Measurements from ENCODE around the gene PPP2R5A.
A peak's percentile ranks its signal among the peaks of the same experiment; 100 is the strongest.

PPP2R5A gene

DNA sequence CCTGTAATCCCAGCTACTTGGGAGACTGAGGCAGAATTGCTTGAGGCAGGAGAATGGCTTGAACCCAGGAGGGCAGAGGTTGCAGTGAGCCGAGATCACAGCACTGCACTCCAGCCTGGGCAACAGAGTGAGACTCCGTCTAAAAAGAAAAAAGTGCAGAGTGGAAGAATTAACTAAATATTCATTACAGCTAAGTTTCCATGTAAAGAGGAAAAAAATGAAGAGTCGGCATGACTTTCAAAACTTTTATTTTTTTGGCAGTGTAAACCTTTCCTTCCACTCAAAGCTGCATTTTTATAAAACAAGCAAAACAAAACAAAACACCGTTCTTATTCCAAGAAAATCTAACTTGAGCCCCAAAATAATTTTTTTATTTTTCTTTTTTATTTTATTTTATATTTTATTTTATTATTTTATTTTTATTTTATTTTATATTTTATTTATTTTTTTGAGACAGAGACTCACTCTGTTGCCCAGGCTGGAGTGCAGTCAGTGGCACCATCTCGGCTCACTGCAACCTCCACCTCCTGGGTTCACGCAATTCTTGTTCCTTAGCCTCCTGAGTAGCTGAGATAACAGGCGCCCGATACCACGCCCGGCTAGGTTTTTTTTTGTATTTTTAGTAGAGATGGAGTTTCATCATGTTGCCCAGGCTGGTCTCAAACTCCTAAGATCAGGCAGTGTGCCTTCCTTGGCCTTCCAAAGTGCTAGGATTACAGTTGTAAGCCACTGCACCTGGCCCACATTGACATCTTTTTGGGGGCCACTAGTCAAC is 66.6 kb downstream of the PPP2R5A start:
- DNase-seq (ENCODE audit: low read depth) = no peak
- H3K4me3 ChIP-seq (ENCODE audit: low read depth, low read length) = no peak overlapping the region
- TF ChIP-seq, protein P1, sequence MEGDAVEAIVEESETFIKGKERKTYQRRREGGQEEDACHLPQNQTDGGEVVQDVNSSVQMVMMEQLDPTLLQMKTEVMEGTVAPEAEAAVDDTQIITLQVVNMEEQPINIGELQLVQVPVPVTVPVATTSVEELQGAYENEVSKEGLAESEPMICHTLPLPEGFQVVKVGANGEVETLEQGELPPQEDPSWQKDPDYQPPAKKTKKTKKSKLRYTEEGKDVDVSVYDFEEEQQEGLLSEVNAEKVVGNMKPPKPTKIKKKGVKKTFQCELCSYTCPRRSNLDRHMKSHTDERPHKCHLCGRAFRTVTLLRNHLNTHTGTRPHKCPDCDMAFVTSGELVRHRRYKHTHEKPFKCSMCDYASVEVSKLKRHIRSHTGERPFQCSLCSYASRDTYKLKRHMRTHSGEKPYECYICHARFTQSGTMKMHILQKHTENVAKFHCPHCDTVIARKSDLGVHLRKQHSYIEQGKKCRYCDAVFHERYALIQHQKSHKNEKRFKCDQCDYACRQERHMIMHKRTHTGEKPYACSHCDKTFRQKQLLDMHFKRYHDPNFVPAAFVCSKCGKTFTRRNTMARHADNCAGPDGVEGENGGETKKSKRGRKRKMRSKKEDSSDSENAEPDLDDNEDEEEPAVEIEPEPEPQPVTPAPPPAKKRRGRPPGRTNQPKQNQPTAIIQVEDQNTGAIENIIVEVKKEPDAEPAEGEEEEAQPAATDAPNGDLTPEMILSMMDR (conservative IDR thresholded peaks at IDR 0.05; ENCODE audit: low read depth, low read length) = no peak

DNA sequence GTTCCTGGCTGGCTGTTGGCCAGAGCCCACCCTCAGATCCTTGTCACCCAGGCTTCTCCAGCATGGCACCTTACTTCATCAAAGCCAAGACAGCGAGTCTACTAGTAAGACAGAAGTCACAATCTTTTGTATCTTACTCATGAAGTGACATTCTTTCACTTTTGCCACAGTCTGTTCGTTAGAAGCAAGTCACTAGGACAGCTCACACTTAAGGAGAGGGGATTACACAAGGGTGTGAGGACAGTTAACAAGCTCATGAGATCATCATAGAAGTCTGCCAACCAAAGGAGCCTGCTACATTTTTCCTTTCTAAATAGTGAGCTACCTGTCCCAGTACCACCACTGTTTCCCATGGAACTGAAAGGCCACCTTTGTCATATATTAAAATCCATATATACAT is 68.0 kb downstream of the PPP2R5A start:
- DNase-seq (ENCODE audit: low read depth) = no peak
- H3K4me3 ChIP-seq (ENCODE audit: low read depth, low read length) = no peak overlapping the region
- TF ChIP-seq, protein P1 (conservative IDR thresholded peaks at IDR 0.05; ENCODE audit: low read depth, low read length) = no peak

DNA sequence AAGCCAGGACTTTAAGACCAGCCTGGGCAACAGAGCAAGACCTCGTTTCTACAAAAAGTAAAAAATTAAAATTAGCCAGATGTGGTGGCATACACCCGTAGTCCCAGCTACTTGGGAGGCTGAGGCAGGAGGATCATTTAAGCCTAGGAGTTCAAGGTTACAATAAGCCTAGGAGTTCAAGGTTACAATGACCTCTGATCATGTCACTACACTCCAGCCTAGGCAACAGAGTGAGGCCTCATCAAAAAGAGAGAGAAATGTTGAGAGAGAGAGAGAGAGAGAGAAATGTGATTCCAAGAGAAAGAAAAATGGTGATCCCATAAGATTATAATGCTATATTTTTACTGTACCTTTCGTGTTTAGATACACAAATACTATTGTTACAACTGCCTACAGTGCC is 69.3 kb downstream of the PPP2R5A start:
- H3K4me3 ChIP-seq (ENCODE audit: low read depth, low read length) = no peak overlapping the region
- DNase-seq (ENCODE audit: low read depth) = no peak
- TF ChIP-seq, protein P1 (conservative IDR thresholded peaks at IDR 0.05; ENCODE audit: low read depth, low read length) = no peak

DNA sequence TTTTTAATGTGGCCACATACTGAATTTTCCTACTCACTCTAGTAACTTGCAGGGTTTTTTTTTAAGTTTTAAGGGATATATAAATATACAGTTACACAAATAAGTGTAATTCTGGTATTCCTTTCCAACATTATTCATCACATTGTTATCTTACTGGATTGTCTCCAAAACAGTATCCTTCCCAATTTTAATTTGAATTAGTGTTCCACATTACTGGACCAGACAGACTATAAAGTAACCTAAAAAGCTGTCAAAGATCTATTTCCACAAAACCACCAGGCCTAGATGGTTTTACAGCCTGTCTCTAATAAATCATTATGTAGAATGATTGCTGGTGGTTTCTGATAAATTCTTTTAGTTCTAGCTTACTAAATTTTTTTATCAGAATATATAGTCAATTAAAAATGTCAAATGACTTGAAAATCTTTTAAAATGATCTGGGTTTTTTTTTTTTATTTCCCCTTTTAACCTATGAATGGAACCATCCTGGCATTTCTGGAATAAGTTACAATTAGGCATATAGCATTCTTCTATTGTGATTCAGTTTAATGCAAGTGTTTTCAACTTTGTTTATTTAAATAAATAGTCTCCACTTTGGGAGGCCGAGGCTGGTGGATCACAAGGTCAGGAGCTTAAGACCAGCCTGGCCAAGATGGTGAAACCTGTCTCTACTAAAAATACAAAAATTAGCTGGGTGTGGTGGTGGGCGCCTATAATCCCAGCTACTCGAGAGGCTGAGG is 70.2 kb downstream of the PPP2R5A start:
- no peak for DNase-seq (ENCODE audit: low read depth)
- TF ChIP-seq, protein P1 (conservative IDR thresholded peaks at IDR 0.05; ENCODE audit: low read depth, low read length) = no peak
- H3K4me3 ChIP-seq (ENCODE audit: low read depth, low read length) = no peak overlapping the region

DNA sequence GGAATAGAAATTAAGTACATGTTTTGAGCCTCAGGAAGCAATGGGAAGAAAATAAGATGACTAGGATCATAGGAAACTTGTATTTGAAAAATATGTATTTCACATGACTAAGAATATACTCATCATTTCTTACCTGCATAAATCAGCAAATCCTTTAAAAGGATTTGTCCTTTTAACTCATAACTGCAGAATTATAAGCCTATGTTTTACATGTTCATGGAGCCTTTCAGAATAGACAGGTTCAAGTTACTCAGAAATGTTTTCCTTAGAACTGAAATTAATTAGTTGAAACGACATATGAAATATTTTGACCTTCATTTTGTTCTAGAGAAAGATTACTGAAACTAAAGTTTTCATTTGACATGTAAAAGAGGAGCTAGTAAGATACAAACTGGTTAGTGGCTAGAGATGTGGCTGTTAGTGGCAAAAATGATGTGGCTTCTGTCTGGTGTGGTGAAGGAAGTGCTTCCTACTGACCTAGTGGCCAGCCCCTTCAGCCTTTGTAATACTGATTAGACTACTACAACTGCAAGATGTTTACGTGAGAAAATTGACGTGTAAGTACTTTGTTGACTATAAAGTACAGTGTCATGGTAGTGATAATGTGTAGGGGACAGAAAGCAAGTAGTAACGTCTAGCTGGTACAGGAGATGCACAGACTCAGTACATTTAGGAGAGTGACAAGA is 74.7 kb downstream of the PPP2R5A start:
- H3K4me3 ChIP-seq (ENCODE audit: low read depth, low read length) = no peak overlapping the region
- no peak for DNase-seq (ENCODE audit: low read depth)
- TF ChIP-seq, protein P1 (conservative IDR thresholded peaks at IDR 0.05; ENCODE audit: low read depth, low read length) = no peak

DNA sequence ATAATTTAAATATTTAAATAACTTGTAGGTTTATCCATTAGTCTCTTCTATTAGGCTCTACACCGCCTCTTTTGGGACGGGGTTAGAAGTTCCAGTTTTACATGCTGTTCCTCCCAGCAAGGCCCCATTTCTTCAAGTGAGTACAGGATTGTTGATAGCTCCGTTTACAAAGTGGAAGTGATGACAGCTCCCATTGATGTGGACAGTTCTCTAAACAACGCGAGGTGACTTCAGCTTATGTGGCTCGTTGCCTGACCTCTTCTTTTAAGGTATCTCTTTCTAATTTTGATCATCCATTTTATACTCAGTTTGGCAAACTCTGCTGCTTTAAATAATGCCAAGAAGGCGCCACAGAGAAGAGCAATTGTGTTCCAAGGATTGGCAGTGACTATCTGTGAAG is 79.8 kb downstream of the PPP2R5A start:
- peak; percentile 33 for DNase-seq (ENCODE audit: low read depth)
- TF ChIP-seq, protein P1 (conservative IDR thresholded peaks at IDR 0.05; ENCODE audit: low read depth, low read length) = no peak

More for the DNA sequence above, 79.8 kb downstream of the PPP2R5A start:
- no peak overlapping the region for H3K4me3 ChIP-seq (ENCODE audit: low read depth, low read length)
